Endothelial cell of umbilical vein (primary cell): ENCODE results near the gene KRTAP9-9.
"Not testable (repeated sequence)": the region's sequence is repeated elsewhere in the genome, so short reads cannot be mapped to it uniquely, and the experiment has no call there.

Experiments
- EZH2 ChIP-seq: IDR thresholded peaks from 2 replicates; pipeline ENCODE4 v1.6.1; 2012; ENCODE audit warnings: borderline replicate concordance, low read depth, mild to moderate bottlenecking, moderate library complexity, low read length, inconsistent platforms; ENCODE audit not compliant: severe bottlenecking
- TF ChIP-seq, protein P1 (sequence below), 2 donors: IDR thresholded peaks; 1 replicate in 1 of 2; 2 replicates in 1 of 2; pipeline ENCODE4 v1.5.1; 2011; ENCODE audit warnings: low read length in 2 of 2, mild to moderate bottlenecking in 2 of 2, moderate library complexity in 2 of 2, control low read depth in 1 of 2, inconsistent platforms in 1 of 2, low read depth in 1 of 2; ENCODE audit not compliant: insufficient read depth in 1 of 2; ENCODE audit errors: extremely low read depth in 1 of 2

DNA sequence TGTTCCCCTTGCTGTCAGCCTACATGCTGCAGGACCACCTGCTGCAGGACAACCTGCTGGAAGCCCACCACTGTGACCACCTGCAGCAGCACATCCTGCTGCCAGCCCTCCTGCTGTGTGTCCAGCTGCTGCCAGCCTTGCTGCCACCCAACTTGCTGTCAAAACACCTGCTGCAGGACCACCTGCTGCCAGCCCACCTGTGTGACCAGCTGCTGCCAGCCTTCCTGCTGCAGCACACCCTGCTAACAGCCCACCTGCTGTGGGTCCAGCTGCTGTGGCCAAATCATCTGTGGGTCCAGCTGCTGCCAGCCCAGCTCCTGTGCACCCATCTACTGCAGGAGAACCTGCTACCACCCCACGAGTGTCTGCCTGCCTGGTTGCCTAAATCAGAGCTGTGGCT is 16.1 kb downstream of the KRTAP9-9 start:
- TF ChIP-seq, protein P1, sequence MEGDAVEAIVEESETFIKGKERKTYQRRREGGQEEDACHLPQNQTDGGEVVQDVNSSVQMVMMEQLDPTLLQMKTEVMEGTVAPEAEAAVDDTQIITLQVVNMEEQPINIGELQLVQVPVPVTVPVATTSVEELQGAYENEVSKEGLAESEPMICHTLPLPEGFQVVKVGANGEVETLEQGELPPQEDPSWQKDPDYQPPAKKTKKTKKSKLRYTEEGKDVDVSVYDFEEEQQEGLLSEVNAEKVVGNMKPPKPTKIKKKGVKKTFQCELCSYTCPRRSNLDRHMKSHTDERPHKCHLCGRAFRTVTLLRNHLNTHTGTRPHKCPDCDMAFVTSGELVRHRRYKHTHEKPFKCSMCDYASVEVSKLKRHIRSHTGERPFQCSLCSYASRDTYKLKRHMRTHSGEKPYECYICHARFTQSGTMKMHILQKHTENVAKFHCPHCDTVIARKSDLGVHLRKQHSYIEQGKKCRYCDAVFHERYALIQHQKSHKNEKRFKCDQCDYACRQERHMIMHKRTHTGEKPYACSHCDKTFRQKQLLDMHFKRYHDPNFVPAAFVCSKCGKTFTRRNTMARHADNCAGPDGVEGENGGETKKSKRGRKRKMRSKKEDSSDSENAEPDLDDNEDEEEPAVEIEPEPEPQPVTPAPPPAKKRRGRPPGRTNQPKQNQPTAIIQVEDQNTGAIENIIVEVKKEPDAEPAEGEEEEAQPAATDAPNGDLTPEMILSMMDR (IDR thresholded peaks at IDR 0.05; ENCODE audit: extremely low read depth in 1 of 2, insufficient read depth in 1 of 2, low read depth in 1 of 2, low read length in 2 of 2) = not testable (repeated sequence)
- not testable (repeated sequence) for TF ChIP-seq EZH2
